ENCODE results near the gene BLOC1S1. TPM values are rescaled to one million over a fixed set of nuclear protein-coding genes. Genes with fewer than 3 reads are reported as not detected.

The BLOC1S1 gene
- total RNA-seq, 1 donor from 2014 or later, result 73.9 TPM

- intact Hi-C loops (cut with micrococcal nuclease), result no loop called here
- H3K9me3 Mint-ChIP-seq, result no peaks in the 10 kb centered on the region
- no peak for DNase-seq (ENCODE audit: low spot score)
- H3K36me3 Mint-ChIP-seq (ENCODE audit: low read depth), result no peaks in the 10 kb centered on the region
- H3K4me3 Mint-ChIP-seq (ENCODE audit: low read depth), result no peak overlapping the region
- no peaks in the 10 kb centered on the region for H3K27me3 Mint-ChIP-seq (ENCODE audit: low read depth)
- H3K27ac Mint-ChIP-seq, result no peak overlapping the region
- no peaks in the 10 kb centered on the region for H3K4me1 Mint-ChIP-seq (ENCODE audit: low read depth)
Observed at GRCh38 chr12:55698241-55698955, 17.4 kb upstream of the BLOC1S1 start.

GRCh38 chr12:55698965-55699364 is 16.9 kb upstream of the BLOC1S1 start:
- no peak overlapping the region for H3K4me3 Mint-ChIP-seq (ENCODE audit: low read depth)
- H3K9me3 Mint-ChIP-seq, result no peaks in the 10 kb centered on the region
- intact Hi-C loops (cut with micrococcal nuclease), result no loop called here
- H3K27ac Mint-ChIP-seq, result no peak overlapping the region
- no peaks in the 10 kb centered on the region for H3K36me3 Mint-ChIP-seq (ENCODE audit: low read depth)
- no peak for DNase-seq (ENCODE audit: low spot score)
- H3K4me1 Mint-ChIP-seq (ENCODE audit: low read depth), result no peaks in the 10 kb centered on the region
- H3K27me3 Mint-ChIP-seq (ENCODE audit: low read depth), result no peaks in the 10 kb centered on the region

- intact Hi-C loops (cut with micrococcal nuclease), result no loop called here
- H3K4me1 Mint-ChIP-seq (ENCODE audit: low read depth), result no peaks in the 10 kb centered on the region
- no peaks in the 10 kb centered on the region for H3K9me3 Mint-ChIP-seq
- H3K4me3 Mint-ChIP-seq (ENCODE audit: low read depth), result no peak overlapping the region
- H3K27ac Mint-ChIP-seq, result no peak overlapping the region
- no peaks in the 10 kb centered on the region for H3K36me3 Mint-ChIP-seq (ENCODE audit: low read depth)
- DNase-seq (ENCODE audit: low spot score), result no peak
- peaks cover 3% of the 10 kb centered on the region for H3K27me3 Mint-ChIP-seq (ENCODE audit: low read depth)
Observed at GRCh38 chr12:55699471-55700055, 16.3 kb upstream of the BLOC1S1 start.

GRCh38 chr12:55700255-55701018 is 15.4 kb upstream of the BLOC1S1 start:
- Mint-ChIP-seq H3K9me3 (no peaks in the 10 kb centered on the region), H3K4me3 (ENCODE audit: low read depth) (no peak overlapping the region), H3K27ac (no peak overlapping the region), H3K27me3 (ENCODE audit: low read depth) (peaks cover 7% of the 10 kb centered on the region), H3K36me3 (ENCODE audit: low read depth) (no peaks in the 10 kb centered on the region), H3K4me1 (ENCODE audit: low read depth) (no peaks in the 10 kb centered on the region)
- intact Hi-C loops (cut with micrococcal nuclease), result no loop called here
- no peak for DNase-seq (ENCODE audit: low spot score)

- H3K4me3 Mint-ChIP-seq (ENCODE audit: low read depth), result no peak overlapping the region
- DNase-seq (ENCODE audit: low spot score), result no peak
- intact Hi-C loops (cut with micrococcal nuclease), result no loop called here
- H3K27ac Mint-ChIP-seq, result no peak overlapping the region
- H3K9me3 Mint-ChIP-seq, result no peaks in the 10 kb centered on the region
- H3K4me1 Mint-ChIP-seq (ENCODE audit: low read depth), result peaks cover 5% of the 10 kb centered on the region
- peaks cover 21% of the 10 kb centered on the region for H3K27me3 Mint-ChIP-seq (ENCODE audit: low read depth)
- H3K36me3 Mint-ChIP-seq (ENCODE audit: low read depth), result no peaks in the 10 kb centered on the region
Observed at GRCh38 chr12:55702861-55703260, 13.0 kb upstream of the BLOC1S1 start.

- Mint-ChIP-seq H3K27me3 (ENCODE audit: low read depth) (peaks cover 25% of the 10 kb centered on the region), H3K4me1 (ENCODE audit: low read depth) (peaks cover 7% of the 10 kb centered on the region), H3K4me3 (ENCODE audit: low read depth) (no peak overlapping the region), H3K9me3 (no peaks in the 10 kb centered on the region), H3K27ac (no peak overlapping the region), H3K36me3 (ENCODE audit: low read depth) (no peaks in the 10 kb centered on the region)
- no peak for DNase-seq (ENCODE audit: low spot score)
- intact Hi-C loops (cut with micrococcal nuclease), result no loop called here
Observed at GRCh38 chr12:55703288-55703687, 12.6 kb upstream of the BLOC1S1 start.

- H3K27me3 Mint-ChIP-seq (ENCODE audit: low read depth), result peaks cover 34% of the 10 kb centered on the region
- peaks cover 16% of the 10 kb centered on the region for H3K4me1 Mint-ChIP-seq (ENCODE audit: low read depth)
- intact Hi-C loops (cut with micrococcal nuclease), result no loop called here
- no peaks in the 10 kb centered on the region for H3K9me3 Mint-ChIP-seq
- no peak overlapping the region for H3K4me3 Mint-ChIP-seq (ENCODE audit: low read depth)
- H3K27ac Mint-ChIP-seq, result no peak overlapping the region
- DNase-seq (ENCODE audit: low spot score), result no peak
- H3K36me3 Mint-ChIP-seq (ENCODE audit: low read depth), result no peaks in the 10 kb centered on the region
Observed at GRCh38 chr12:55703901-55704761, 11.7 kb upstream of the BLOC1S1 start.

GRCh38 chr12:55704824-55705718 is 10.8 kb upstream of the BLOC1S1 start:
- Mint-ChIP-seq H3K27me3 (ENCODE audit: low read depth) (peaks cover 42% of the 10 kb centered on the region), H3K9me3 (no peaks in the 10 kb centered on the region), H3K4me3 (ENCODE audit: low read depth) (no peak overlapping the region), H3K4me1 (ENCODE audit: low read depth) (peaks cover 17% of the 10 kb centered on the region), H3K27ac (no peak overlapping the region), H3K36me3 (ENCODE audit: low read depth) (no peaks in the 10 kb centered on the region)
- no peak for DNase-seq (ENCODE audit: low spot score)
- intact Hi-C loops (cut with micrococcal nuclease), result no loop called here

- H3K9me3 Mint-ChIP-seq, result no peaks in the 10 kb centered on the region
- intact Hi-C loops (cut with micrococcal nuclease), result no loop called here
- no peak overlapping the region for H3K4me3 Mint-ChIP-seq (ENCODE audit: low read depth)
- peaks cover 17% of the 10 kb centered on the region for H3K4me1 Mint-ChIP-seq (ENCODE audit: low read depth)
- no peak overlapping the region for H3K27ac Mint-ChIP-seq
- H3K27me3 Mint-ChIP-seq (ENCODE audit: low read depth), result peaks cover 45% of the 10 kb centered on the region
- H3K36me3 Mint-ChIP-seq (ENCODE audit: low read depth), result no peaks in the 10 kb centered on the region
- no peak for DNase-seq (ENCODE audit: low spot score)
Observed at GRCh38 chr12:55705782-55706402, 10.0 kb upstream of the BLOC1S1 start.

- H3K4me1 Mint-ChIP-seq (ENCODE audit: low read depth), result peaks cover 17% of the 10 kb centered on the region
- H3K36me3 Mint-ChIP-seq (ENCODE audit: low read depth), result no peaks in the 10 kb centered on the region
- no peak overlapping the region for H3K27ac Mint-ChIP-seq
- DNase-seq (ENCODE audit: low spot score), result no peak
- peak overlapping the region; percentile 57 for H3K4me3 Mint-ChIP-seq (ENCODE audit: low read depth)
- H3K9me3 Mint-ChIP-seq, result no peaks in the 10 kb centered on the region
- peaks cover 45% of the 10 kb centered on the region for H3K27me3 Mint-ChIP-seq (ENCODE audit: low read depth)
- intact Hi-C loops (cut with micrococcal nuclease), result no loop called here
Observed at GRCh38 chr12:55706568-55707218, 9.2 kb upstream of the BLOC1S1 start.

GRCh38 chr12:55707219-55707671 is 8.6 kb upstream of the BLOC1S1 start:
- Mint-ChIP-seq H3K9me3 (no peaks in the 10 kb centered on the region), H3K36me3 (ENCODE audit: low read depth) (no peaks in the 10 kb centered on the region), H3K27ac (no peak overlapping the region), H3K4me1 (ENCODE audit: low read depth) (peaks cover 17% of the 10 kb centered on the region), H3K27me3 (ENCODE audit: low read depth) (peaks cover 50% of the 10 kb centered on the region), H3K4me3 (ENCODE audit: low read depth) (peak overlapping the region; percentile 57)
- intact Hi-C loops (cut with micrococcal nuclease), result no loop called here
- no peak for DNase-seq (ENCODE audit: low spot score)

Data from activated T-helper 2 cell treated with anti-CD3 and anti-CD28 coated beads, Interferon-gamma antibody, Interleukin-2, Interleukin-4, amounts not matched to agents 10 μg/mL and 5 μg/mL and 100 μg/mL, durations not matched to agents 14 hours and 24 hours and 36 hours (primary cell).